MM.1S (cell line): Measurements from ENCODE around the gene VPS13A.

Experiments used
- DNase-seq: peaks from one replicate; pipeline ENCODE4 v3.0.0-alpha.2; 2015
- H2AFZ ChIP-seq: fragments of 300-600 bp; sonication (generic); 2 replicates; pipeline ENCODE4 v1.6.0; 2016; ENCODE audit warnings: antibody characterized with exemption, low read length
- H3F3A ChIP-seq: fragments of 300-600 bp; sonication (generic); 2 replicates; pipeline ENCODE4 v1.6.1; 2016; ENCODE audit warnings: mild to moderate bottlenecking, antibody characterized with exemption, low read length, moderate library complexity, mixed read lengths; ENCODE audit not compliant: insufficient read depth
- H3K27ac ChIP-seq: fragments of 300-600 bp; sonication (generic); 2 replicates; pipeline ENCODE4 v1.5.1; 2016; ENCODE audit warnings: mild to moderate bottlenecking, low read length
- H3K27me3 ChIP-seq: fragments of 300-600 bp; sonication (generic); replicated peaks from 2 replicates; pipeline ENCODE4 v1.6.0; 2016; ENCODE audit warnings: low read length; ENCODE audit not compliant: insufficient read depth
- H3K36me3 ChIP-seq: fragments of 300-600 bp; sonication (generic); replicated peaks from 2 replicates; pipeline ENCODE4 v1.6.1; 2016; ENCODE audit warnings: mild to moderate bottlenecking, low read length, mixed read lengths; ENCODE audit not compliant: insufficient read depth
- H3K4me1 ChIP-seq: fragments of 300-600 bp; sonication (generic); 2 replicates; pipeline ENCODE4 v1.6.1; 2016; ENCODE audit warnings: low read length, mixed read lengths
- H3K4me2 ChIP-seq: fragments of 300-600 bp; sonication (generic); 2 replicates; pipeline ENCODE4 v1.6.0; 2016; ENCODE audit warnings: low read depth, low read length
- H3K4me3 ChIP-seq: fragments of 300-600 bp; sonication (generic); 2 replicates; pipeline ENCODE4 v1.5.1; 2016; ENCODE audit warnings: low read length, mixed read lengths
- H3K79me2 ChIP-seq: fragments of 300-600 bp; sonication (generic); 2 replicates; pipeline ENCODE4 v1.6.1; 2016; ENCODE audit warnings: mixed run types, low read length, mixed read lengths
- H3K9ac ChIP-seq: fragments of 300-600 bp; sonication (generic); 2 replicates; pipeline ENCODE4 v1.6.1; 2016; ENCODE audit warnings: low read length, mixed read lengths
- H3K9me2 ChIP-seq: fragments of 300-600 bp; sonication (generic); replicated peaks from 2 replicates; pipeline ENCODE4 v1.6.1; 2016; ENCODE audit warnings: mild to moderate bottlenecking, low read length, mixed read lengths; ENCODE audit not compliant: insufficient read depth
- H3K9me3 ChIP-seq: fragments of 300-600 bp; sonication (generic); replicated peaks from 2 replicates; pipeline ENCODE4 v1.6.1; 2016; ENCODE audit warnings: mild to moderate bottlenecking, low read length, mixed read lengths; ENCODE audit not compliant: insufficient read depth
- H4K20me1 ChIP-seq: fragments of 300-600 bp; sonication (generic); 2 replicates; pipeline ENCODE4 v1.6.1; 2016; ENCODE audit warnings: mild to moderate bottlenecking, low read length, moderate library complexity, mixed read lengths; ENCODE audit not compliant: insufficient read depth
- CTCF ChIP-seq: fragments of 300-600 bp; sonication (generic); IDR thresholded peaks from 2 replicates; pipeline ENCODE4 v1.5.1; 2016; ENCODE audit warnings: antibody characterized with exemption, low read length, mixed read lengths
- EZH2 ChIP-seq: fragments of 300-600 bp; sonication (generic); optimal IDR thresholded peaks from 2 replicates; pipeline ENCODE3; 2017; ENCODE audit warnings: low read depth, mild to moderate bottlenecking, antibody characterized with exemption, low read length, mixed read lengths
- EZH2phosphoT487 ChIP-seq: fragments of 300-600 bp; sonication (generic); IDR thresholded peaks from 2 replicates; pipeline ENCODE4 v1.6.1; 2018; ENCODE audit warnings: antibody characterized with exemption, low read length

VPS13A gene

GRCh38 chr9:77177894-77178794, 810 bp downstream of the VPS13A start:
- peak; percentile 51 for DNase-seq
- Histone ChIP-seq H3K4me2 (peak overlapping the region; percentile 80), H3K9ac (peak overlapping the region; percentile 84), H3K79me2 (peaks cover 55% of the 10 kb centered on the region), H3K9me2 (no peaks in the 10 kb centered on the region), H3K4me3 (peak overlapping the region; percentile 86), H3K9me3 (no peaks in the 10 kb centered on the region), H2AFZ (peak overlapping the region; percentile 82), H3K27ac (peak overlapping the region; percentile 68; the same call in 1 of the 2 replicates), H3F3A (peaks cover 29% of the 10 kb centered on the region), H3K27me3 (no peaks in the 10 kb centered on the region), H3K4me1 (peaks cover 7% of the 10 kb centered on the region), H3K36me3 (no peaks in the 10 kb centered on the region), H4K20me1 (no peaks in the 10 kb centered on the region)
- TF ChIP-seq EZH2 (no peak), CTCF (no peak), EZH2phosphoT487 (no peak)

GRCh38 chr9:77180056-77180455, 2.7 kb downstream of the VPS13A start:
- Histone ChIP-seq H3K79me2 (peaks cover 74% of the 10 kb centered on the region), H3K4me3 (no peak overlapping the region)
- no peak for TF ChIP-seq EZH2phosphoT487
- TF ChIP-seq CTCF = no peak
- TF ChIP-seq EZH2 = no peak

GRCh38 chr9:77183581-77183980, 6.2 kb downstream of the VPS13A start:
- TF ChIP-seq EZH2phosphoT487 (no peak), CTCF (no peak), EZH2 (no peak)

More at GRCh38 chr9:77180056-77180455, 2.7 kb downstream of the VPS13A start:
- Histone ChIP-seq H3F3A (peaks cover 29% of the 10 kb centered on the region), H3K27me3 (no peaks in the 10 kb centered on the region), H2AFZ (no peak overlapping the region), H3K4me1 (peaks cover 7% of the 10 kb centered on the region), H3K27ac (no peak overlapping the region), H3K9me2 (no peaks in the 10 kb centered on the region), H3K9ac (no peak overlapping the region), H3K36me3 (no peaks in the 10 kb centered on the region), H3K4me2 (peak overlapping the region; percentile 80; the same call in 1 of the 2 replicates), H4K20me1 (no peaks in the 10 kb centered on the region), H3K9me3 (no peaks in the 10 kb centered on the region)
- no peak for DNase-seq

More at GRCh38 chr9:77183581-77183980, 6.2 kb downstream of the VPS13A start:
- H3K9ac ChIP-seq = no peak overlapping the region
- no peak overlapping the region for H3K4me2 ChIP-seq
- H3K79me2 ChIP-seq = peaks cover 99% of the 10 kb centered on the region
- no peaks in the 10 kb centered on the region for H4K20me1 ChIP-seq
- peaks cover 7% of the 10 kb centered on the region; the same call in 1 of the 2 replicates for H3K4me1 ChIP-seq
- H3F3A ChIP-seq = peaks cover 6% of the 10 kb centered on the region; the same call in 1 of the 2 replicates
- H3K36me3 ChIP-seq = no peaks in the 10 kb centered on the region
- DNase-seq = no peak
- H2AFZ ChIP-seq = no peak overlapping the region
- H3K4me3 ChIP-seq = no peak overlapping the region
- H3K27me3 ChIP-seq = no peaks in the 10 kb centered on the region
- no peaks in the 10 kb centered on the region for H3K9me2 ChIP-seq
- H3K9me3 ChIP-seq = no peaks in the 10 kb centered on the region
- no peak overlapping the region for H3K27ac ChIP-seq
